ENCODE measurements around the gene NECAB3.

Gene NECAB3

GRCh38 chr20:33696448-33696847 lies 22.2 kb upstream of the NECAB3 start:
- no peak overlapping the region for H3K4me3 ChIP-seq (ENCODE audit: low read depth, low read length)
- no peak for TF ChIP-seq CTCF (IDR thresholded peaks at IDR 0.05; ENCODE audit: low read depth, low read length, missing control alignments)
- no peak for DNase-seq (ENCODE audit: low read depth)

GRCh38 chr20:33694639-33695012 lies 20.4 kb upstream of the NECAB3 start:
- no peak for TF ChIP-seq CTCF (IDR thresholded peaks at IDR 0.05; ENCODE audit: low read depth, low read length, missing control alignments)
- H3K4me3 ChIP-seq (ENCODE audit: low read depth, low read length): no peak overlapping the region
- DNase-seq (ENCODE audit: low read depth): no peak

- no peak overlapping the region for H3K4me3 ChIP-seq (ENCODE audit: low read depth, low read length)
- DNase-seq (ENCODE audit: low read depth): no peak
- no peak for TF ChIP-seq CTCF (IDR thresholded peaks at IDR 0.05; ENCODE audit: low read depth, low read length, missing control alignments)
These were observed 19.8 kb upstream of the NECAB3 start for GRCh38 chr20:33693741-33694638.

GRCh38 chr20:33693289-33693688 lies 19.1 kb upstream of the NECAB3 start:
- DNase-seq (ENCODE audit: low read depth): no peak
- no peak overlapping the region for H3K4me3 ChIP-seq (ENCODE audit: low read depth, low read length)
- no peak for TF ChIP-seq CTCF (IDR thresholded peaks at IDR 0.05; ENCODE audit: low read depth, low read length, missing control alignments)

- TF ChIP-seq CTCF (IDR thresholded peaks at IDR 0.05; ENCODE audit: low read depth, low read length, missing control alignments): no peak
- no peak for DNase-seq (ENCODE audit: low read depth)
These were observed 15.7 kb upstream of the NECAB3 start for GRCh38 chr20:33689973-33690372.

GRCh38 chr20:33689493-33689892 lies 15.3 kb upstream of the NECAB3 start:
- DNase-seq (ENCODE audit: low read depth): no peak
- TF ChIP-seq CTCF (IDR thresholded peaks at IDR 0.05; ENCODE audit: low read depth, low read length, missing control alignments): no peak
- H3K4me3 ChIP-seq (ENCODE audit: low read depth, low read length): no peak overlapping the region

More at GRCh38 chr20:33689973-33690372, 15.7 kb upstream of the NECAB3 start:
- H3K4me3 ChIP-seq (ENCODE audit: low read depth, low read length): no peak overlapping the region

GRCh38 chr20:33688938-33689424 lies 14.8 kb upstream of the NECAB3 start:
- no peak for DNase-seq (ENCODE audit: low read depth)
- no peak for TF ChIP-seq CTCF (IDR thresholded peaks at IDR 0.05; ENCODE audit: low read depth, low read length, missing control alignments)
- no peak overlapping the region for H3K4me3 ChIP-seq (ENCODE audit: low read depth, low read length)
